OCI-LY3 (cell line): ENCODE results near the gene KAT6B.

ENCODE experiments used
- H2AFZ ChIP-seq: fragments of 200-600, 300-600 bp; shearing (Covaris generic); 2 replicates; pipeline ENCODE4 v1.6.0; 2014; ENCODE audit warnings: antibody characterized with exemption, low read depth, low read length
- H3K27ac ChIP-seq: fragments of 200-600, 300-600 bp; sonication (generic); 2 replicates; pipeline ENCODE4 v1.5.1; 2014; ENCODE audit warnings: mild to moderate bottlenecking, low read length, moderate library complexity, mixed read lengths
- H3K27me3 ChIP-seq: fragments of 200-600, 300-600 bp; sonication (generic); 2 replicates; pipeline ENCODE4 v1.6.1; 2014; ENCODE audit warnings: low read depth, low read length, mixed read lengths
- H3K36me3 ChIP-seq: fragments of 200-600, 300-600 bp; sonication (generic); replicated peaks from 2 replicates; pipeline ENCODE3; 2014; ENCODE audit warnings: low read depth, low read length, mixed read lengths
- H3K4me1 ChIP-seq: fragments of 300-600, 200-600 bp; sonication (generic); 2 replicates; pipeline ENCODE4 v1.6.1; 2014; ENCODE audit warnings: low read length, mixed read lengths
- H3K4me2 ChIP-seq: fragments of 200-600, 300-600 bp; sonication (generic); 2 replicates; pipeline ENCODE4 v1.6.1; 2014; ENCODE audit warnings: low read length, mixed read lengths
- H3K4me3 ChIP-seq: fragments of 300-600, 200-600 bp; sonication (generic); 2 replicates; pipeline ENCODE4 v1.5.1; 2014; ENCODE audit warnings: antibody characterized with exemption, mild to moderate bottlenecking, low read length, moderate library complexity
- H3K79me2 ChIP-seq: fragments of 300-600, 200-600 bp; shearing (Covaris generic); 2 replicates; pipeline ENCODE4 v1.6.1; 2014; ENCODE audit warnings: mild to moderate bottlenecking, low read length, mixed read lengths
- H3K9ac ChIP-seq: fragments of 300-600, 200-600 bp; shearing (Covaris generic); 2 replicates; pipeline ENCODE4 v1.6.0; 2014; ENCODE audit warnings: mild to moderate bottlenecking, low read length, moderate library complexity
- H3K9me3 ChIP-seq: fragments of 200-600, 300-600 bp; shearing (Covaris generic); 2 replicates; pipeline ENCODE4 v1.6.1; 2014; ENCODE audit warnings: low read length, mixed read lengths; ENCODE audit not compliant: insufficient read depth
- H4K20me1 ChIP-seq: fragments of 200-600, 300-600 bp; sonication (generic); 2 replicates; pipeline ENCODE4 v1.6.1; 2016; ENCODE audit warnings: low read length, mixed read lengths; ENCODE audit not compliant: insufficient read depth
- CTCF ChIP-seq: fragments of 200-600, 300-600 bp; sonication (generic); IDR thresholded peaks from 2 replicates; pipeline ENCODE4 v1.5.1; 2014; ENCODE audit warnings: antibody characterized with exemption, low read length, low read depth
- EZH2phosphoT487 ChIP-seq: fragments of 200-600 bp; shearing (Covaris generic); IDR thresholded peaks from 2 replicates; pipeline ENCODE4 v1.6.1; 2018; ENCODE audit warnings: antibody characterized with exemption, mixed run types, low read depth

KAT6B gene

GRCh38 chr10:74808501-74808900 lies 17.9 kb upstream of the KAT6B start:
- Histone ChIP-seq H3K9me3 (no peaks in the 10 kb centered on the region), H3K36me3 (no peaks in the 10 kb centered on the region), H3K27me3 (no peaks in the 10 kb centered on the region), H4K20me1 (no peaks in the 10 kb centered on the region), H3K79me2 (no peaks in the 10 kb centered on the region), H3K4me2 (no peak overlapping the region), H3K27ac (no peak overlapping the region), H3K4me1 (no peaks in the 10 kb centered on the region), H3K9ac (no peak overlapping the region), H2AFZ (no peak overlapping the region), H3K4me3 (no peak overlapping the region)
- TF ChIP-seq EZH2phosphoT487 (no peak), CTCF (no peak)

GRCh38 chr10:74810087-74810486 lies 16.3 kb upstream of the KAT6B start:
- H3K4me2 ChIP-seq, result no peak overlapping the region
- no peaks in the 10 kb centered on the region for H4K20me1 ChIP-seq
- H3K4me1 ChIP-seq, result no peaks in the 10 kb centered on the region
- H2AFZ ChIP-seq, result no peak overlapping the region
- no peaks in the 10 kb centered on the region for H3K79me2 ChIP-seq
- H3K27ac ChIP-seq, result no peak overlapping the region
- no peaks in the 10 kb centered on the region for H3K36me3 ChIP-seq
- no peak overlapping the region for H3K9ac ChIP-seq
- H3K27me3 ChIP-seq, result no peaks in the 10 kb centered on the region
- TF ChIP-seq EZH2phosphoT487 (no peak), CTCF (no peak)
- H3K9me3 ChIP-seq, result no peaks in the 10 kb centered on the region
- H3K4me3 ChIP-seq, result no peak overlapping the region

- Histone ChIP-seq H3K36me3 (no peaks in the 10 kb centered on the region), H4K20me1 (no peaks in the 10 kb centered on the region), H3K27me3 (no peaks in the 10 kb centered on the region), H3K4me1 (no peaks in the 10 kb centered on the region), H3K9ac (no peak overlapping the region), H3K9me3 (no peaks in the 10 kb centered on the region), H3K79me2 (no peaks in the 10 kb centered on the region), H3K4me2 (no peak overlapping the region), H2AFZ (no peak overlapping the region), H3K4me3 (no peak overlapping the region), H3K27ac (no peak overlapping the region)
- TF ChIP-seq EZH2phosphoT487, result no peak
- no peak for TF ChIP-seq CTCF
Observed at GRCh38 chr10:74813381-74814259, 12.8 kb upstream of the KAT6B start.

GRCh38 chr10:74814797-74815196 lies 11.6 kb upstream of the KAT6B start:
- H3K36me3 ChIP-seq, result no peaks in the 10 kb centered on the region
- H3K9me3 ChIP-seq, result no peaks in the 10 kb centered on the region
- no peaks in the 10 kb centered on the region for H3K27me3 ChIP-seq
- no peak overlapping the region for H2AFZ ChIP-seq
- no peaks in the 10 kb centered on the region for H3K4me1 ChIP-seq
- H3K27ac ChIP-seq, result no peak overlapping the region
- no peak for TF ChIP-seq CTCF
- TF ChIP-seq EZH2phosphoT487, result no peak
- no peak overlapping the region for H3K4me3 ChIP-seq
- no peaks in the 10 kb centered on the region for H4K20me1 ChIP-seq
- H3K9ac ChIP-seq, result no peak overlapping the region
- no peak overlapping the region for H3K4me2 ChIP-seq
- H3K79me2 ChIP-seq, result no peaks in the 10 kb centered on the region
